Measurements from ENCODE around the gene SDCCAG8.

DNA sequence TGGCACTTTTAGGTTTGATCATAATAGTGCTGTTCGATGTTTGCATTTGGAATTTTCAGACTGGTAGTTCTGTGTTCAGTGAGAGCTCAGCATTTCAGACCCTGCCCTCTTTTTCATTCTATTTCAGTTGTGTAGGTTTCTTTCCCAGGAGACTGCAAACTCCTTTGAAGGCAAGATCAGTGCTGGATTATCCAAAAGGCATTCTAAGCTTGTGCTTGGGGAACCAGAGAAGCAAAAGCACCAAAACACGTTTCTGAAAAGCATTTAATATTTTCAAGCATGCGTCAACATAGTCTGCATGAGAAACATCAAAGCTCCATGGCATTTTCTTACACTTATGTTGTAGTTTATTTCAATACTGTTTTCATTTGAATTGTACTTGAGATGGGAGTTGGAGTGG, 292.1 kb downstream of the SDCCAG8 start:
- TF ChIP-seq CTBP2 (IDR thresholded peaks at IDR 0.05; ENCODE audit: borderline replicate concordance, insufficient read depth, insufficient read length, low read length) (no peak), KDM5A (IDR thresholded peaks at IDR 0.05; ENCODE audit: low read length) (no peak), CTCF (IDR thresholded peaks at IDR 0.05; ENCODE audit: control extremely low read depth in 1 of 3, insufficient read depth in 1 of 3, low read depth in 1 of 3, low read length in 3 of 3) (no peak), POLR2A (IDR thresholded peaks at IDR 0.05; ENCODE audit: control extremely low read depth in 1 of 2, low read depth in 2 of 2, low read length in 2 of 2) (no peak), CREB1 (IDR thresholded peaks at IDR 0.05) (no peak), EP300 (IDR thresholded peaks at IDR 0.05; ENCODE audit: borderline replicate concordance in 1 of 2, low read depth in 2 of 2, low read length in 2 of 2) (no peak), RAD21 (IDR thresholded peaks at IDR 0.05 in 1 of 2, conservative IDR thresholded peaks at IDR 0.05 in 1 of 2; ENCODE audit: low read depth in 2 of 2, low read length in 2 of 2) (no peak)

Data from H1 (cell line).